ENCODE data around the gene DPP10. TPM values are rescaled to one million over a fixed set of nuclear protein-coding genes. Genes with fewer than 3 reads are reported as not detected.

The DPP10 gene
- total RNA-seq, 4 donors from 2014 or later, result 0.13 to 2.8 (median 0.48) TPM; not detected in 1

GRCh38 chr2:115161771-115162493 lies 719.5 kb downstream of the DPP10 start:
- peak; percentile 61 for ATAC-seq (ENCODE audit: low FRiP score)
- no peak for DNase-seq (ENCODE audit: low spot score)
- no peak for TF ChIP-seq CTCF (IDR thresholded peaks at IDR 0.05)

- TF ChIP-seq CTCF (IDR thresholded peaks at IDR 0.05), result no peak
- ATAC-seq (ENCODE audit: low FRiP score), result peak; percentile 9
- DNase-seq (ENCODE audit: low spot score), result no peak
Measured at GRCh38 chr2:115162494-115163293, 720.3 kb downstream of the DPP10 start.

- DNase-seq (ENCODE audit: low spot score), result no peak
- TF ChIP-seq CTCF (IDR thresholded peaks at IDR 0.05), result no peak
- ATAC-seq (ENCODE audit: low FRiP score), result no peak
Measured at GRCh38 chr2:115163572-115163971, 721.1 kb downstream of the DPP10 start.

GRCh38 chr2:115165529-115166109 lies 723.2 kb downstream of the DPP10 start:
- DNase-seq (ENCODE audit: low spot score) (no peak), ATAC-seq (ENCODE audit: low FRiP score) (no peak)
- no peak for TF ChIP-seq CTCF (IDR thresholded peaks at IDR 0.05)

- no peak for TF ChIP-seq CTCF (IDR thresholded peaks at IDR 0.05)
- ATAC-seq (ENCODE audit: low FRiP score), result no peak
- DNase-seq (ENCODE audit: low spot score), result no peak
Measured at GRCh38 chr2:115168457-115168856, 726.0 kb downstream of the DPP10 start.

- ATAC-seq (ENCODE audit: low FRiP score) (no peak), DNase-seq (ENCODE audit: low spot score) (no peak)
- TF ChIP-seq CTCF (IDR thresholded peaks at IDR 0.05), result no peak
Measured at GRCh38 chr2:115169814-115170213, 727.4 kb downstream of the DPP10 start.

All from omental fat pad (tissue), 4 donors.